ENCODE measurements around the gene FBXL22. TPM values are rescaled to one million over a fixed set of nuclear protein-coding genes. Genes with fewer than 3 reads are reported as not detected.

Gene FBXL22
- total and polyA plus RNA-seq, 10 donors, result 0.13 to 1.7 (median 0.93) TPM

GRCh38 chr15:63597821-63598220 lies 634 bp downstream of the FBXL22 start:
- intact Hi-C loops (cut with DNase I; ENCODE audit: low total_unique reads), result loop anchor here (10.0 kb wide), 1 partner anchor 123 kb away; no protein-coding TSS in a partner anchor
- DNase-seq, result no peak
- peaks cover 10 to 90% (median 65%) of the 10 kb centered on the region in 6 donors for H3K4me1 ChIP-seq
- H3K9me3 ChIP-seq, result no peaks in the 10 kb centered on the region
- peaks cover 0 to 24% (median 10%) of the 10 kb centered on the region in 6 donors for H3K36me3 ChIP-seq
- H3K4me3 ChIP-seq, result no peak overlapping the region
- H3K27me3 ChIP-seq (replicated peaks in 1 of 7), result no peaks in the 10 kb centered on the region
- TF ChIP-seq POLR2A (IDR thresholded peaks at IDR 0.05) (no peak), CTCF (IDR thresholded peaks at IDR 0.05 in 8 of 11, conservative IDR thresholded peaks at IDR 0.05 in 3 of 11) (no peak), POLR2AphosphoS5 (IDR thresholded peaks at IDR 0.05) (no peak)
- 80 to 89% (median 87%) methylated on average over 2 to 6 of the region's 6 CpGs for WGBS, 5 donors
- peak overlapping the region in 5 of 8 donors; percentile 87 to 93 (median 90) for H3K27ac ChIP-seq

- Histone ChIP-seq H3K27ac (peak overlapping the region in 6 of 8 donors; percentile 87 to 93 (median 90)), H3K27me3 (replicated peaks in 1 of 7) (no peaks in the 10 kb centered on the region), H3K9me3 (no peaks in the 10 kb centered on the region), H3K4me3 (peak overlapping the region in 2 of 8 donors; percentile 76 to 93), H3K4me1 (peaks cover 10 to 98% (median 68%) of the 10 kb centered on the region in 6 donors), H3K36me3 (peaks cover 0 to 15% (median 3%) of the 10 kb centered on the region in 6 donors)
- intact Hi-C loops (cut with DNase I; ENCODE audit: low total_unique reads), result loop anchor here (10.0 kb wide), 1 partner anchor 124 kb away; no protein-coding TSS in a partner anchor
- WGBS, 5 donors, result 72 to 85% (median 80%) methylated on average over 12 of the region's 12 CpGs
- TF ChIP-seq CTCF (IDR thresholded peaks at IDR 0.05 in 8 of 11, conservative IDR thresholded peaks at IDR 0.05 in 3 of 11) (no peak), POLR2A (IDR thresholded peaks at IDR 0.05) (no peak), POLR2AphosphoS5 (IDR thresholded peaks at IDR 0.05) (no peak)
- DNase-seq, result no peak
Measured at GRCh38 chr15:63598473-63599400, 1.6 kb downstream of the FBXL22 start.

- WGBS, 5 donors, result 19 to 37% (median 27%) methylated on average over 6 to 19 of the region's 19 CpGs
- Histone ChIP-seq H3K27me3 (replicated peaks in 1 of 7) (no peaks in the 10 kb centered on the region), H3K9me3 (no peaks in the 10 kb centered on the region), H3K4me1 (peaks cover 10 to 91% (median 64%) of the 10 kb centered on the region in 6 donors), H3K4me3 (peak overlapping the region in 7 of 8 donors; percentile 58 to 93 (median 68)), H3K36me3 (peaks cover 0 to 12% (median 0%) of the 10 kb centered on the region in 6 donors), H3K27ac (peak overlapping the region; percentile 74 to 93 (median 90))
- TF ChIP-seq POLR2AphosphoS5 (IDR thresholded peaks at IDR 0.05), result peak in 2 of 3 donors; percentile 61 to 65
- peak; percentile 45 to 75 (median 68) for TF ChIP-seq CTCF (IDR thresholded peaks at IDR 0.05 in 8 of 11, conservative IDR thresholded peaks at IDR 0.05 in 3 of 11)
- no peak for TF ChIP-seq POLR2A (IDR thresholded peaks at IDR 0.05)
- peak; percentile 90 for DNase-seq
- intact Hi-C loops (cut with DNase I; ENCODE audit: low total_unique reads), result loop anchor here (10.0 kb wide), 1 partner anchor 125 kb away; no protein-coding TSS in a partner anchor
Measured at GRCh38 chr15:63599401-63600000, 2.3 kb downstream of the FBXL22 start.
